PC-3 (cell line): Measurements from ENCODE around the gene SMNDC1. TPM values are rescaled to one million over a fixed set of nuclear protein-coding genes. Genes with fewer than 3 reads are reported as not detected.

Experiments
- ATAC-seq: fragments of 200-7000 bp; cut with Tn5 transposase; 2 replicates; pipeline ENCODE4 v1.9.1; 2020; ENCODE audit warnings: mild to moderate bottlenecking, moderate library complexity
- BruUV-seq: library from RNA; stranded (reverse); fragments of 400-500 nt; replicated peaks from 2 replicates; lab custom pipeline; 2021; lab: Mats Ljungman, UMichigan
- CTCF ChIA-PET: fragments of 300-600 bp; sonication (Branson Sonifier 250); formaldehyde crosslinking; loops from one replicate; lab custom pipeline; 2022; ENCODE audit warnings: antibody characterized with exemption; lab: Charles Lee
- POLR2A ChIA-PET: fragments of 300-600 bp; sonication (Branson Sonifier 250); formaldehyde crosslinking; loops from one replicate; lab custom pipeline; 2022; ENCODE audit warnings: antibody characterized with exemption; ENCODE audit not compliant: unreplicated experiment; lab: Charles Lee
- DNase-seq: peaks from one replicate; pipeline ENCODE4 v3.0.0-alpha.2; 2015
- H2AFZ ChIP-seq: fragments of 300-600 bp; sonication (generic); 2 replicates; pipeline ENCODE4 v1.6.0; 2016; ENCODE audit warnings: antibody characterized with exemption, low read length
- H3F3A ChIP-seq: fragments of 300-600 bp; sonication (generic); one replicate; pipeline ENCODE4 v1.6.0; 2017; ENCODE audit warnings: antibody characterized with exemption, low read length, control low read depth, mild to moderate bottlenecking; ENCODE audit not compliant: unreplicated experiment
- H3K27ac ChIP-seq: fragments of 300-600 bp; sonication (generic); 2 replicates; pipeline ENCODE4 v1.5.1; 2016; ENCODE audit warnings: mild to moderate bottlenecking, low read length
- H3K27me3 ChIP-seq: fragments of 300-600 bp; sonication (generic); 2 replicates; pipeline ENCODE4 v1.6.1; 2016; ENCODE audit warnings: low read length, mixed read lengths
- H3K36me3 ChIP-seq: fragments of 300-600 bp; sonication (generic); 2 replicates; pipeline ENCODE4 v1.6.1; 2016; ENCODE audit warnings: low read depth, mixed run types, low read length, mixed read lengths
- H3K4me1 ChIP-seq: fragments of 300-600 bp; sonication (generic); 2 replicates; pipeline ENCODE4 v1.5.1; 2016; ENCODE audit warnings: low read length; ENCODE audit not compliant: insufficient read depth
- H3K4me2 ChIP-seq: fragments of 300-600 bp; sonication (generic); 2 replicates; pipeline ENCODE4 v1.6.0; 2016; ENCODE audit warnings: low read length
- H3K4me3 ChIP-seq: fragments of 300-600 bp; sonication (generic); 2 replicates; pipeline ENCODE4 v1.5.1; 2016; ENCODE audit warnings: mild to moderate bottlenecking, low read length, mixed read lengths
- H3K79me2 ChIP-seq: fragments of 300-600 bp; sonication (generic); 2 replicates; pipeline ENCODE4 v1.6.1; 2017; ENCODE audit warnings: low read length, mixed read lengths
- H3K9ac ChIP-seq: fragments of 300-600 bp; sonication (generic); 2 replicates; pipeline ENCODE4 v1.6.0; 2016; ENCODE audit warnings: mild to moderate bottlenecking, low read length
- H3K9me2 ChIP-seq: fragments of 300-600 bp; sonication (generic); replicated peaks from 2 replicates; pipeline ENCODE4 v1.6.1; 2016; ENCODE audit warnings: mixed run types, low read length, mixed read lengths
- H3K9me3 ChIP-seq: fragments of 300-600 bp; sonication (generic); 2 replicates; pipeline ENCODE4 v1.6.1; 2016; ENCODE audit warnings: low read length, mixed read lengths
- H4K20me1 ChIP-seq: fragments of 300-600 bp; sonication (generic); 2 replicates; pipeline ENCODE4 v1.6.1; 2016; ENCODE audit warnings: low read length, mixed read lengths
- EZH2 ChIP-seq: fragments of 300-600 bp; sonication (generic); IDR thresholded peaks from one replicate; pipeline ENCODE4 v1.6.1; 2017; ENCODE audit warnings: antibody characterized with exemption, mild to moderate bottlenecking, low read length; ENCODE audit not compliant: unreplicated experiment
- EZH2phosphoT487 ChIP-seq: fragments of 300-600 bp; sonication (generic); IDR thresholded peaks from 2 replicates; pipeline ENCODE4 v1.6.1; 2018; ENCODE audit warnings: mild to moderate bottlenecking, antibody characterized with exemption, low read length, borderline replicate concordance
- intact Hi-C: fragments of 100-400 bp; cut with micrococcal nuclease; formaldehyde crosslinking; loops from 2 replicates; pipeline ENCODE4 v1.9.0; 2023
- total RNA-seq: library from RNA; depleted of rRNA; stranded (reverse); fragments of >200 nt; gene quantifications from 2 replicates; pipeline ENCODE4 v1.2.3, GENCODE V29; 2014
- TF ChIP-seq, protein P1 (sequence below): fragments of 300-600 bp; sonication (generic); conservative IDR thresholded peaks from 2 replicates; pipeline ENCODE4 v1.5.1; 2017; ENCODE audit warnings: antibody characterized with exemption, low read depth, mild to moderate bottlenecking, low read length

Gene SMNDC1
- total RNA-seq, 1 experiment from 2014 or later: 16.3 TPM

- Histone ChIP-seq H3K4me3 (no peak overlapping the region), H3K36me3 (no peaks in the 10 kb centered on the region), H3K9me2 (no peaks in the 10 kb centered on the region), H4K20me1 (no peaks in the 10 kb centered on the region), H3F3A (no peaks in the 10 kb centered on the region), H2AFZ (no peak overlapping the region), H3K79me2 (no peaks in the 10 kb centered on the region), H3K9me3 (no peaks in the 10 kb centered on the region), H3K9ac (no peak overlapping the region), H3K4me2 (no peak overlapping the region), H3K27me3 (no peaks in the 10 kb centered on the region), H3K27ac (no peak overlapping the region), H3K4me1 (no peaks in the 10 kb centered on the region)
- ATAC-seq (no peak), DNase-seq (no peak)
- no peak for TF ChIP-seq EZH2
- no peak for TF ChIP-seq EZH2phosphoT487
- TF ChIP-seq, protein P1, sequence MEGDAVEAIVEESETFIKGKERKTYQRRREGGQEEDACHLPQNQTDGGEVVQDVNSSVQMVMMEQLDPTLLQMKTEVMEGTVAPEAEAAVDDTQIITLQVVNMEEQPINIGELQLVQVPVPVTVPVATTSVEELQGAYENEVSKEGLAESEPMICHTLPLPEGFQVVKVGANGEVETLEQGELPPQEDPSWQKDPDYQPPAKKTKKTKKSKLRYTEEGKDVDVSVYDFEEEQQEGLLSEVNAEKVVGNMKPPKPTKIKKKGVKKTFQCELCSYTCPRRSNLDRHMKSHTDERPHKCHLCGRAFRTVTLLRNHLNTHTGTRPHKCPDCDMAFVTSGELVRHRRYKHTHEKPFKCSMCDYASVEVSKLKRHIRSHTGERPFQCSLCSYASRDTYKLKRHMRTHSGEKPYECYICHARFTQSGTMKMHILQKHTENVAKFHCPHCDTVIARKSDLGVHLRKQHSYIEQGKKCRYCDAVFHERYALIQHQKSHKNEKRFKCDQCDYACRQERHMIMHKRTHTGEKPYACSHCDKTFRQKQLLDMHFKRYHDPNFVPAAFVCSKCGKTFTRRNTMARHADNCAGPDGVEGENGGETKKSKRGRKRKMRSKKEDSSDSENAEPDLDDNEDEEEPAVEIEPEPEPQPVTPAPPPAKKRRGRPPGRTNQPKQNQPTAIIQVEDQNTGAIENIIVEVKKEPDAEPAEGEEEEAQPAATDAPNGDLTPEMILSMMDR: no peak
- BruUV-seq: no TSS peak
- intact Hi-C loops: no loop called here
- POLR2A ChIA-PET: no interaction called here
- CTCF ChIA-PET: no interaction called here
These were observed 39.9 kb upstream of the SMNDC1 start for GRCh38 chr10:110344622-110345021.

DNA sequence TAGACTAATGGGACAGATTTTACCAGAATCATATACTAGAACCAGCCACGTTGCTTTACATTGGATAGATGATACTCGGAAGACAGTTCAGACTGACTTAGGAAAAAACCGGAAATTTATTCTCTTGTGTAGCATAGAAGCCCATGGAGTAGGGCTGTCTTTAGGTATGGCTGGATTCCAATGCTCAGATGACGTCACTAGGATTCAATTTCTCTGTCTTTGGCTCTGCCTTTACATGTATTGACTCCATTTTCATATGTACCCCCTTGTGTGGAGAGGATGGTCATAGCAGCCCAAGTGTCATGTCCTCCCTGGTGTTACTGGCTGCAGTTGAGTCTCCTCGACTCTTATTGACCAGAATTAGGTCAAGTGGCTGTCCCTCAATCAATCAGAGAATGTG is 39.2 kb upstream of the SMNDC1 start:
- H3K79me2 ChIP-seq: no peaks in the 10 kb centered on the region
- H3K27ac ChIP-seq: no peak overlapping the region
- no peak overlapping the region for H3K9ac ChIP-seq
- no peaks in the 10 kb centered on the region for H4K20me1 ChIP-seq
- POLR2A ChIA-PET: no interaction called here
- H3K27me3 ChIP-seq: no peaks in the 10 kb centered on the region
- BruUV-seq: no TSS peak
- H3K4me2 ChIP-seq: no peak overlapping the region
- CTCF ChIA-PET: no interaction called here
- H3K9me3 ChIP-seq: no peaks in the 10 kb centered on the region
- H3K4me3 ChIP-seq: no peak overlapping the region
- H3K4me1 ChIP-seq: no peaks in the 10 kb centered on the region
- no peak overlapping the region for H2AFZ ChIP-seq
- intact Hi-C loops: no loop called here
- no peaks in the 10 kb centered on the region for H3F3A ChIP-seq
- no peaks in the 10 kb centered on the region for H3K9me2 ChIP-seq
- H3K36me3 ChIP-seq: no peaks in the 10 kb centered on the region
- no peak for ATAC-seq
- no peak for DNase-seq
- TF ChIP-seq EZH2 (no peak), EZH2phosphoT487 (no peak)
- TF ChIP-seq, protein P1: no peak

DNA sequence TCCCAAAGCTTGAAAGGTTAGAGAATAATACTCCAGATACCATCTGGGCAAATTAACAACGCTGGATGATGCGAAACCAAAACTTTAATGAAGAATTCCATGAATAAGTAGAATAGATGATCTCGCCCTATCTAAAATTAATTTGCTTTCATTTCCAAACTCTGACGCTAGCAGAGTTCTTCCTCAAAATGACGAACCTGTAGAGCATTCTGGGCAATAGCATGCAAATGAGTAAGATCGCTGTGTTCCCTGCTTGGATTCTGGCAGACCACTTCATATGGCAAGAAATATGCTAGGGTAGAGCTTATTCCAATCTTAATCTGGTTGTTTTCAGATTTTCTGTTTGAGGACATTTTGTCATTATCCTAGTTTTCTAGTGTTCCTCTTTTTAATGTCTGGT is 36.1 kb upstream of the SMNDC1 start:
- intact Hi-C loops: no loop called here
- Histone ChIP-seq H2AFZ (no peak overlapping the region), H3K79me2 (no peaks in the 10 kb centered on the region), H3K4me2 (no peak overlapping the region), H3K4me1 (peaks cover 23% of the 10 kb centered on the region), H3F3A (no peaks in the 10 kb centered on the region), H3K9me2 (no peaks in the 10 kb centered on the region), H3K9ac (no peak overlapping the region), H3K27me3 (no peaks in the 10 kb centered on the region), H3K9me3 (no peaks in the 10 kb centered on the region), H4K20me1 (no peaks in the 10 kb centered on the region), H3K27ac (no peak overlapping the region), H3K36me3 (no peaks in the 10 kb centered on the region), H3K4me3 (no peak overlapping the region)
- ChIA-PET CTCF (no interaction called here), POLR2A (no interaction called here)
- BruUV-seq: no TSS peak
- DNase-seq: no peak
- ATAC-seq: no peak
- no peak for TF ChIP-seq EZH2phosphoT487
- no peak for TF ChIP-seq EZH2
